ENCODE data around the gene SHISA9. TPM values are rescaled to one million over a fixed set of nuclear protein-coding genes. Genes with fewer than 3 reads are reported as not detected.

The SHISA9 gene
- total RNA-seq, 1 donor from 2014 or later: 2.5 TPM

DNA sequence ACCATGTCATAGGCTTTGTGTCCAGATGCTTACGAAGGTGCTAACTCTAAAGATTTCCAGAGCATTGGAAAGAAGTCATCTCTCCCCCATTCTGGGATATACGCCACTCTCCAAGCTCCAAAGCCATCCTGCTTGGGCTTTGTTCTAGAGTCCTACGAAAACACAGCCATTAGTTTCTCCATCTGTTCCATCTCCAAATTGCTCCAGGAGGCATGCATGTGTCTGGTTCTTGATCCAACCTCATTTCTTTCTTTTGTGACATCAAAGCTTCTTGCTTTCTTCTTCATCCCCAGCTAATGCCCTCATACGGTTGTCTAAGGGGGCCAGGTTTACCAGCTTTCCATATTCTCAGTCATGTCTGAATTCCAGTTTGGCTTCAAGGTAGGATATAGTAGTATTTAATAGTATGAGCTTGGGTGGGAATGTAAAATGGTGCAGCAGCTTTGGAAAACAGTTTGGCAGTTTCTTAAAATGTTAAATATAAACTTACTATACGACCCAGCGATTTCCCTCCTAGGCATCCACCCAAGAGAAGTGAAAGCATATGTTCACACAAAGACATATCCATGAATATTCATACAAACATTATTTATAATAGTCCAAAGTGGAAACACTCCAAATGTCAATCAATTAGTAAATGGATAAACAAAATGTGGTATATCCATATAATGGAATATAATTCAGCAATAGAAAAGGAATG is 202.6 kb downstream of the SHISA9 start:
- Histone ChIP-seq H3K4me1 (peaks cover 8% of the 10 kb centered on the region), H3K27me3 (peaks cover 10% of the 10 kb centered on the region), H3K27ac (no peak overlapping the region), H3K36me3 (no peaks in the 10 kb centered on the region), H3K79me2 (ENCODE audit: low read depth) (no peaks in the 10 kb centered on the region), H3F3A (ENCODE audit: low read depth) (no peaks in the 10 kb centered on the region), H2AFZ (replicated peaks) (no peak overlapping the region), H3K4me2 (no peak overlapping the region), H3K9ac (no peak overlapping the region), H3K4me3 (no peak overlapping the region), H4K20me1 (ENCODE audit: low read depth) (no peaks in the 10 kb centered on the region), H3K9me3 (ENCODE audit: low read depth) (peaks cover 4% of the 10 kb centered on the region)
- Mint-ChIP-seq H3K27ac (no peak overlapping the region), H3K4me3 (no peak overlapping the region), H3K4me1 (peaks cover 16% of the 10 kb centered on the region), H3K27me3 (ENCODE audit: insufficient read depth, low read depth) (peaks cover 3% of the 10 kb centered on the region), H3K36me3 (peaks cover 2% of the 10 kb centered on the region), H3K9me3 (peaks cover 8% of the 10 kb centered on the region)
- DNase-seq (ENCODE audit: low spot score): no peak
- TF ChIP-seq EZH2 (IDR thresholded peaks at IDR 0.05) (no peak), EZH2phosphoT487 (IDR thresholded peaks at IDR 0.05) (no peak)
- TF ChIP-seq, protein P1, sequence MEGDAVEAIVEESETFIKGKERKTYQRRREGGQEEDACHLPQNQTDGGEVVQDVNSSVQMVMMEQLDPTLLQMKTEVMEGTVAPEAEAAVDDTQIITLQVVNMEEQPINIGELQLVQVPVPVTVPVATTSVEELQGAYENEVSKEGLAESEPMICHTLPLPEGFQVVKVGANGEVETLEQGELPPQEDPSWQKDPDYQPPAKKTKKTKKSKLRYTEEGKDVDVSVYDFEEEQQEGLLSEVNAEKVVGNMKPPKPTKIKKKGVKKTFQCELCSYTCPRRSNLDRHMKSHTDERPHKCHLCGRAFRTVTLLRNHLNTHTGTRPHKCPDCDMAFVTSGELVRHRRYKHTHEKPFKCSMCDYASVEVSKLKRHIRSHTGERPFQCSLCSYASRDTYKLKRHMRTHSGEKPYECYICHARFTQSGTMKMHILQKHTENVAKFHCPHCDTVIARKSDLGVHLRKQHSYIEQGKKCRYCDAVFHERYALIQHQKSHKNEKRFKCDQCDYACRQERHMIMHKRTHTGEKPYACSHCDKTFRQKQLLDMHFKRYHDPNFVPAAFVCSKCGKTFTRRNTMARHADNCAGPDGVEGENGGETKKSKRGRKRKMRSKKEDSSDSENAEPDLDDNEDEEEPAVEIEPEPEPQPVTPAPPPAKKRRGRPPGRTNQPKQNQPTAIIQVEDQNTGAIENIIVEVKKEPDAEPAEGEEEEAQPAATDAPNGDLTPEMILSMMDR (IDR thresholded peaks at IDR 0.05): no peak

DNA sequence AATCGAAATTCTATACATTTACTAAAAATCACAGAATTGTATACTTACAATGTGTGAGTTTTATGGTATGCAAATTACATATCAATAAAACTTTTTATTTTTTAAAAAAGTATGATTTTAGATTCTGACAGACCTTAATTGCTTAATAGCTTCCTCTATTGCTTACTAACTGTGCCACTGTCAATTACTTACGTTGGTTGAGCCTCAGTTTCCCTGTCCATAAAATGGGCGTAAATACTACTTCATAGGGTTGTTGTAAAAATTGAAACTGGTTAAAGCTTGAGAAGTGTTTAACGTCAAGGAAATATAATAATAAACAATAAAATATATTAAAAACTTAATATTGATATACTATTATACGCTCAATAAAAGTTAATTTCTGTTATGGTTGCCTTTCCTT is 203.4 kb downstream of the SHISA9 start:
- Histone ChIP-seq H2AFZ (replicated peaks) (no peak overlapping the region), H3K9me3 (ENCODE audit: low read depth) (peaks cover 4% of the 10 kb centered on the region), H3K4me1 (peaks cover 6% of the 10 kb centered on the region), H3K9ac (no peak overlapping the region), H3K27me3 (peaks cover 7% of the 10 kb centered on the region), H3K79me2 (ENCODE audit: low read depth) (no peaks in the 10 kb centered on the region), H3K4me2 (no peak overlapping the region), H3K36me3 (no peaks in the 10 kb centered on the region), H3F3A (ENCODE audit: low read depth) (no peaks in the 10 kb centered on the region), H4K20me1 (ENCODE audit: low read depth) (no peaks in the 10 kb centered on the region), H3K4me3 (no peak overlapping the region), H3K27ac (no peak overlapping the region)
- Mint-ChIP-seq H3K4me1 (peaks cover 8% of the 10 kb centered on the region), H3K27ac (no peak overlapping the region), H3K9me3 (peaks cover 8% of the 10 kb centered on the region), H3K4me3 (no peak overlapping the region), H3K27me3 (ENCODE audit: insufficient read depth, low read depth) (peaks cover 3% of the 10 kb centered on the region), H3K36me3 (peaks cover 2% of the 10 kb centered on the region)
- TF ChIP-seq, protein P1 (IDR thresholded peaks at IDR 0.05): no peak
- TF ChIP-seq EZH2 (IDR thresholded peaks at IDR 0.05): no peak
- no peak for TF ChIP-seq EZH2phosphoT487 (IDR thresholded peaks at IDR 0.05)
- no peak for DNase-seq (ENCODE audit: low spot score)

DNA sequence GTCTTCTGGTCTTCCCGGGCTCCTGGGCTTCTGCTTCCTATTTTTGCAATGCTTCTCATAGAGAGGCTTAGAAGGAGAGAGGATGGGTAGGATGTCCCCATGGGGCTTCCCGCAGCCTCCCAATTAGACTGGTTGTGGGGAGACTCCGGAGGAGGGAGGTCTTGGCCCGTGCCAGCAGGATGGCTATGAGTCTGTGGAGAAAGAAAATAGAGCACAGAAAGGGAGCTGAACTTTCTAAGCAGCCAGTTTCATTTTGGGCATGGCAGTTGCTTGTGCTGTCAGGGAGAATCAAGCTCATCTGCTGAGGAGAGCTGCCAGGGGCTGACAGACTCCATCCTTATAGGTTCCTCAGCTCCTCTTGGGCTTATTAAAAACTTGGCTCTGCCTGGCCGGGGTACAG is 204.0 kb downstream of the SHISA9 start:
- Mint-ChIP-seq H3K27ac (no peak overlapping the region), H3K36me3 (peaks cover 2% of the 10 kb centered on the region), H3K9me3 (peaks cover 8% of the 10 kb centered on the region), H3K4me1 (peaks cover 10% of the 10 kb centered on the region), H3K4me3 (no peak overlapping the region), H3K27me3 (ENCODE audit: insufficient read depth, low read depth) (peaks cover 4% of the 10 kb centered on the region)
- TF ChIP-seq, protein P1 (IDR thresholded peaks at IDR 0.05): no peak
- TF ChIP-seq EZH2 (IDR thresholded peaks at IDR 0.05) (no peak), EZH2phosphoT487 (IDR thresholded peaks at IDR 0.05) (no peak)
- no peak overlapping the region for H3K9ac ChIP-seq
- no peak overlapping the region for H3K27ac ChIP-seq
- DNase-seq (ENCODE audit: low spot score): no peak
- no peak overlapping the region for H2AFZ ChIP-seq (replicated peaks)
- no peak overlapping the region for H3K4me3 ChIP-seq
- no peak overlapping the region for H3K4me2 ChIP-seq
- H3K79me2 ChIP-seq (ENCODE audit: low read depth): no peaks in the 10 kb centered on the region
- peaks cover 4% of the 10 kb centered on the region for H3F3A ChIP-seq (ENCODE audit: low read depth)
- peaks cover 3% of the 10 kb centered on the region for H3K27me3 ChIP-seq
- H4K20me1 ChIP-seq (ENCODE audit: low read depth): no peaks in the 10 kb centered on the region
- no peaks in the 10 kb centered on the region for H3K36me3 ChIP-seq
- peaks cover 4% of the 10 kb centered on the region for H3K9me3 ChIP-seq (ENCODE audit: low read depth)
- H3K4me1 ChIP-seq: peaks cover 7% of the 10 kb centered on the region

All from neural progenitor cell (in vitro differentiated cells).